Endodermal cell (in vitro differentiated cells): ENCODE data around the gene ZNF670. TPM values are rescaled to one million over a fixed set of nuclear protein-coding genes. Genes with fewer than 3 reads are reported as not detected.

Source experiments
- DNase-seq: peaks from one replicate; pipeline ENCODE4 v3.0.0-alpha.2; 2017
- H3K27ac ChIP-seq: 2 replicates; pipeline ENCODE4 v1.5.1; 2013; ENCODE audit warnings: mild to moderate bottlenecking, low read depth, low read length, moderate library complexity
- H3K27me3 ChIP-seq: 2 replicates; pipeline ENCODE4 v1.6.1; 2013; ENCODE audit warnings: mild to moderate bottlenecking, low read length, moderate library complexity; ENCODE audit not compliant: insufficient read depth, control insufficient read depth, poor library complexity, severe bottlenecking
- H3K36me3 ChIP-seq: 2 replicates; pipeline ENCODE4 v1.7.0; 2013; ENCODE audit warnings: mild to moderate bottlenecking, low read length, moderate library complexity; ENCODE audit not compliant: control insufficient read depth, insufficient read depth
- H3K4me1 ChIP-seq: one replicate; pipeline ENCODE4 v1.7.0; 2013; ENCODE audit warnings: low read length; ENCODE audit not compliant: control insufficient read depth, insufficient read depth
- H3K4me3 ChIP-seq: 2 replicates; pipeline ENCODE4 v1.5.1; 2013; ENCODE audit warnings: mild to moderate bottlenecking, low read length, moderate library complexity
- H3K9ac ChIP-seq: 2 replicates; pipeline ENCODE4 v1.6.1; 2013; ENCODE audit warnings: mild to moderate bottlenecking, low read length, moderate library complexity; ENCODE audit not compliant: poor library complexity, severe bottlenecking; ENCODE audit errors: extremely low read depth
- H3K9me3 ChIP-seq: 2 replicates; pipeline ENCODE4 v1.6.1; 2013; ENCODE audit warnings: mild to moderate bottlenecking, low read length, moderate library complexity; ENCODE audit not compliant: control insufficient read depth
- H3K27ac Mint-ChIP-seq: 2 replicates; pipeline ENCODE4 v1.8.0; 2020; ENCODE audit warnings: mixed read lengths
- H3K27me3 Mint-ChIP-seq: 2 replicates; pipeline ENCODE4 v1.8.0; 2021; ENCODE audit warnings: mild to moderate bottlenecking, mixed read lengths; ENCODE audit not compliant: insufficient read depth
- H3K36me3 Mint-ChIP-seq: 2 replicates; pipeline ENCODE4 v1.8.0; 2020; ENCODE audit warnings: low read depth, mixed read lengths
- H3K4me1 Mint-ChIP-seq: 2 replicates; pipeline ENCODE4 v1.8.0; 2020; ENCODE audit warnings: mixed read lengths
- H3K4me3 Mint-ChIP-seq: 2 replicates; pipeline ENCODE4 v1.8.0; 2020; ENCODE audit warnings: mild to moderate bottlenecking, moderate library complexity, mixed read lengths
- H3K9me3 Mint-ChIP-seq: 2 replicates; pipeline ENCODE4 v1.8.0; 2020; ENCODE audit warnings: mild to moderate bottlenecking, mixed read lengths
- WGBS, 2 experiments: methylation state at CpG; one replicate each; pipeline versions ENCODE4 v1.1.5 to v1.1.7; 2013; ENCODE audit warnings: missing lambda C conversion rate in 2 of 2, mixed read lengths in 1 of 2; ENCODE audit not compliant: insufficient coverage in 1 of 2, insufficient read length in 1 of 2; 5-methylcytosine and 5-hydroxymethylcytosine counted together
- total RNA-seq, 2 donors: library from RNA; stranded (reverse); fragmentation: NEBNext Ultra II Directional in 1 of 2; extraction: Animal tissue kit (Norgen Biotek cat#: 25700) in 1 of 2; gene quantifications; 2 replicates in 1 of 2; 3 replicates in 1 of 2; pipeline ENCODE4 v1.2.1, GENCODE V29; 2021
- TF ChIP-seq, protein P1 (sequence below): fragments of 200-600 bp; sonication (generic); conservative IDR thresholded peaks from 2 replicates; pipeline ENCODE4 v1.5.0; 2021; ENCODE audit warnings: antibody characterized with exemption, mild to moderate bottlenecking

The ZNF670 gene
- total RNA-seq, 2 donors from 2014 or later, result 10.9 to 15.7 TPM

DNA sequence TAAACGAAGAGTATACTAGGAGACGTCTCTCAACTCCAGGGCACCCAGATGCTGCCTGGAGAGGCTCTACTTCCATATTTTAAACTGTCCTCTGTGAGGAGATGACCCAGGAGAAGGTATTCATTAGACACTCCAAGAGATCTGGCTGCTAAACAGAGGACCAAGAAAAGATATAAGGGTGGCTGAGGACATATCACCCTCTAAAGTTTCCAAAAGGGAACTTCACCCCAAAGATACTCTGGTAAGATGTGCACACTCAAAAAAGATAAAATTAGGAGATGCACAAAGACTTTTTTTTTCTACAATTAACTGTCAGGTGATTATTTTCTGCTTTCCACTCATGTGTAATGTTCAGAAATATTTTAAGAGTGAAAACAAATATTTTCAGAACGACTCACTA, 1.4 kb downstream of the ZNF670 start:
- peaks cover 21% of the 10 kb centered on the region for H3K36me3 ChIP-seq
- peak overlapping the region; percentile 96 for H3K4me3 ChIP-seq
- peaks cover 35% of the 10 kb centered on the region for H3K9me3 ChIP-seq
- peaks cover 6% of the 10 kb centered on the region for H3K27me3 Mint-ChIP-seq
- H3K27ac Mint-ChIP-seq, result no peak overlapping the region
- TF ChIP-seq, protein P1, sequence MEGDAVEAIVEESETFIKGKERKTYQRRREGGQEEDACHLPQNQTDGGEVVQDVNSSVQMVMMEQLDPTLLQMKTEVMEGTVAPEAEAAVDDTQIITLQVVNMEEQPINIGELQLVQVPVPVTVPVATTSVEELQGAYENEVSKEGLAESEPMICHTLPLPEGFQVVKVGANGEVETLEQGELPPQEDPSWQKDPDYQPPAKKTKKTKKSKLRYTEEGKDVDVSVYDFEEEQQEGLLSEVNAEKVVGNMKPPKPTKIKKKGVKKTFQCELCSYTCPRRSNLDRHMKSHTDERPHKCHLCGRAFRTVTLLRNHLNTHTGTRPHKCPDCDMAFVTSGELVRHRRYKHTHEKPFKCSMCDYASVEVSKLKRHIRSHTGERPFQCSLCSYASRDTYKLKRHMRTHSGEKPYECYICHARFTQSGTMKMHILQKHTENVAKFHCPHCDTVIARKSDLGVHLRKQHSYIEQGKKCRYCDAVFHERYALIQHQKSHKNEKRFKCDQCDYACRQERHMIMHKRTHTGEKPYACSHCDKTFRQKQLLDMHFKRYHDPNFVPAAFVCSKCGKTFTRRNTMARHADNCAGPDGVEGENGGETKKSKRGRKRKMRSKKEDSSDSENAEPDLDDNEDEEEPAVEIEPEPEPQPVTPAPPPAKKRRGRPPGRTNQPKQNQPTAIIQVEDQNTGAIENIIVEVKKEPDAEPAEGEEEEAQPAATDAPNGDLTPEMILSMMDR, result no peak
- H3K27ac ChIP-seq, result no peak overlapping the region
- H3K36me3 Mint-ChIP-seq, result peaks cover 47% of the 10 kb centered on the region
- 88 to 98% methylated on average over 2 to 3 of the region's 3 CpGs for WGBS, 2 experiments
- H3K4me1 ChIP-seq, result no peaks in the 10 kb centered on the region
- H3K4me1 Mint-ChIP-seq, result peaks cover 15% of the 10 kb centered on the region
- peak overlapping the region; percentile 92 for H3K9ac ChIP-seq
- DNase-seq, result no peak
- peak overlapping the region; percentile 82 for H3K4me3 Mint-ChIP-seq
- H3K27me3 ChIP-seq, result no peaks in the 10 kb centered on the region
- peaks cover 46% of the 10 kb centered on the region for H3K9me3 Mint-ChIP-seq

DNA sequence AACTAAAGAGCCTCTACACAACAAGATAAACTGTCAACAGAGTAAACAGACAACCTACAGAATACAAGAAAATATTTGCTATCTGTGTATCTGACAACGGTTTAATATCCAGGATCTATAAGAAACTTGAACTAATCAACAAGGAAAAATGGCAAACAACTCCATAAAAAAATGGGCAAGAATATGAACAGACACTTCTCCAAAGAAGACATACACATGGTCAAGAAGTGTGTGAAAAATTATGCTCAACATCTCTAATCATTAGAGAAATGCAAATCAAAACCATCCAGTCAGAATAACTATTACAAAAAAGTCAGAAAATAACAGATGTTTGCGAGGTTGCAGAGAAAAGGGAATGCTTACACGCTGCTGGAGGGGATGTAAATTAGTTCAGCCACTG, 8.0 kb downstream of the ZNF670 start:
- H3K9me3 ChIP-seq, result peaks cover 83% of the 10 kb centered on the region
- H3K4me3 ChIP-seq, result no peak overlapping the region
- H3K9me3 Mint-ChIP-seq, result peaks cover 81% of the 10 kb centered on the region
- WGBS, 2 experiments, result 40 to 65% methylated on average over 1 to 3 of the region's 3 CpGs
- H3K27me3 Mint-ChIP-seq, result no peaks in the 10 kb centered on the region
- no peak overlapping the region for H3K4me3 Mint-ChIP-seq
- H3K27ac Mint-ChIP-seq, result no peak overlapping the region
- TF ChIP-seq, protein P1, result no peak
- H3K36me3 ChIP-seq, result peaks cover 21% of the 10 kb centered on the region
- H3K27me3 ChIP-seq, result no peaks in the 10 kb centered on the region
- peaks cover 4% of the 10 kb centered on the region for H3K4me1 Mint-ChIP-seq
- H3K36me3 Mint-ChIP-seq, result peaks cover 65% of the 10 kb centered on the region
- H3K4me1 ChIP-seq, result no peaks in the 10 kb centered on the region
- no peak overlapping the region for H3K27ac ChIP-seq
- H3K9ac ChIP-seq, result no peak overlapping the region
- DNase-seq, result no peak

DNA sequence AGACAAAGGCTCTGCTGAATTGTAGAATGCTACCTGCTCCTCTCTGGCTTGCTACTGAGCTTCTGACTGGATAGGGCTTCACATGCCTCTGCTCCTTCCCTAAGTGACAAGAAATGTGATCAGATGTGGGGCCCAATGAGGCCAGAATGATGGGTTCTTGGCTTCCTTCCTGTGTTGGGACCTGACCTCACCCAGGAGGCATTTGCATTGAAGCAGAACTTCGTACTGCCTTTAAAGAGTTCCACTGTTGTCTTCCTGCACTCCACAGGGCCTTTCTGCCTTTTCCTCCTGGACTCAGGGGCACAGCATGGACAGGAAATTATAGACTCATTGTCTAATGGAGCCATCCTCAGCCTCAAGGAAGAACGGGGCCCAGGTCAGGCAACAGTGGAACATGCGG, 14.3 kb downstream of the ZNF670 start:
- TF ChIP-seq, protein P1, result no peak
- DNase-seq, result no peak
- Mint-ChIP-seq H3K9me3 (peaks cover 70% of the 10 kb centered on the region), H3K4me3 (no peak overlapping the region), H3K4me1 (peaks cover 4% of the 10 kb centered on the region), H3K36me3 (peaks cover 54% of the 10 kb centered on the region), H3K27ac (no peak overlapping the region), H3K27me3 (no peaks in the 10 kb centered on the region)
- H3K9ac ChIP-seq, result no peak overlapping the region
- 94 to 95% methylated on average over 3 of the region's 3 CpGs for WGBS, 2 experiments
- H3K27ac ChIP-seq, result no peak overlapping the region
- no peaks in the 10 kb centered on the region for H3K4me1 ChIP-seq
- peak overlapping the region; percentile 23 for H3K4me3 ChIP-seq
- peaks cover 78% of the 10 kb centered on the region for H3K9me3 ChIP-seq
- peaks cover 6% of the 10 kb centered on the region for H3K36me3 ChIP-seq
- H3K27me3 ChIP-seq, result no peaks in the 10 kb centered on the region
